ENCODE data around the gene DMWD.

DNA sequence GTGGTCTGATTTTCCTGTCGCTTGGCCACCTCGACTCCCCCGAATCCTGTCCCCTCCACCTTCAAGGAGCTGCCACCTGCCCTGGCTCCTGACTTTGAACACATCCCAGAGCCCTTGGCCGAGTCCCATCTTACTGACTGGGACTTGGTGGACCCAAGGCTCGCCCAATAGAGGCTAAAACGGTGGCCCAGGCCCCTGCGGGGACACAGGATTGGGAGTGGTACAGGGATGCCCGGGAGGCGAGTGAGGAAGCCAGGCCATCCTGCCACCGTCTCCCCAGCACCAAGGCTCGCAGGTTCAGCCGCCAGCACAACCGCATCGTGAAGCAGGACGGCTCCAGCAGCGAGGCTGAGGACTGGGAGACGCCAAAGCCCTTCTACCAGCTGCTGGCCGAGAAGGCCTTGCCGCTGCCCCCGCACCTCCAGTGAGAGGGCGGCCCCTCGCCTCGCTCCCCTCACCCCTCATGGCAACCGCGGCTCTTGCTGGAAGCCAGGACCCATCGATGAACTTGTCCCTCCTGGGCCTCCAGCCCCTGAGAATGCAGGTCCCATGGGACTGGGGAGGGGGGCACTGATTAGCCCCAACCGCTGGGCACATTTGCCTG is 28.9 kb downstream of the DMWD start:
- TF ChIP-seq, protein P1, sequence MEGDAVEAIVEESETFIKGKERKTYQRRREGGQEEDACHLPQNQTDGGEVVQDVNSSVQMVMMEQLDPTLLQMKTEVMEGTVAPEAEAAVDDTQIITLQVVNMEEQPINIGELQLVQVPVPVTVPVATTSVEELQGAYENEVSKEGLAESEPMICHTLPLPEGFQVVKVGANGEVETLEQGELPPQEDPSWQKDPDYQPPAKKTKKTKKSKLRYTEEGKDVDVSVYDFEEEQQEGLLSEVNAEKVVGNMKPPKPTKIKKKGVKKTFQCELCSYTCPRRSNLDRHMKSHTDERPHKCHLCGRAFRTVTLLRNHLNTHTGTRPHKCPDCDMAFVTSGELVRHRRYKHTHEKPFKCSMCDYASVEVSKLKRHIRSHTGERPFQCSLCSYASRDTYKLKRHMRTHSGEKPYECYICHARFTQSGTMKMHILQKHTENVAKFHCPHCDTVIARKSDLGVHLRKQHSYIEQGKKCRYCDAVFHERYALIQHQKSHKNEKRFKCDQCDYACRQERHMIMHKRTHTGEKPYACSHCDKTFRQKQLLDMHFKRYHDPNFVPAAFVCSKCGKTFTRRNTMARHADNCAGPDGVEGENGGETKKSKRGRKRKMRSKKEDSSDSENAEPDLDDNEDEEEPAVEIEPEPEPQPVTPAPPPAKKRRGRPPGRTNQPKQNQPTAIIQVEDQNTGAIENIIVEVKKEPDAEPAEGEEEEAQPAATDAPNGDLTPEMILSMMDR (IDR thresholded peaks at IDR 0.05): no peak
- no peak for TF ChIP-seq EZH2 (IDR thresholded peaks at IDR 0.05; ENCODE audit: borderline replicate concordance, insufficient read depth, low read depth, low read length, poor library complexity, severe bottlenecking)
